Endometrial microvascular endothelial cells (primary cell): ENCODE measurements around the gene ERCC2. TPM values are rescaled to one million over a fixed set of nuclear protein-coding genes. Genes with fewer than 3 reads are reported as not detected.
"Not testable (repeated sequence)": the region's sequence is repeated elsewhere in the genome, so short reads cannot be mapped to it uniquely, and the experiment has no call there.

Experiments used
- in situ Hi-C: cut with HindIII; loops from 2 replicates; pipeline ENCODE4 v1.10.0; 2017; ENCODE audit warnings: low sequenced_read_pairs, low pct_unique_long_range_greater_than_20kb; ENCODE audit errors: inconsistent ontology term
- total RNA-seq: library from RNA; depleted of rRNA; stranded (reverse); fragments of >200 nt; gene quantifications from one replicate; pipeline ENCODE4 v1.2.3, GENCODE V29; 2015; ENCODE audit errors: inconsistent ontology term

Gene ERCC2
- 73.3 TPM for total RNA-seq

DNA sequence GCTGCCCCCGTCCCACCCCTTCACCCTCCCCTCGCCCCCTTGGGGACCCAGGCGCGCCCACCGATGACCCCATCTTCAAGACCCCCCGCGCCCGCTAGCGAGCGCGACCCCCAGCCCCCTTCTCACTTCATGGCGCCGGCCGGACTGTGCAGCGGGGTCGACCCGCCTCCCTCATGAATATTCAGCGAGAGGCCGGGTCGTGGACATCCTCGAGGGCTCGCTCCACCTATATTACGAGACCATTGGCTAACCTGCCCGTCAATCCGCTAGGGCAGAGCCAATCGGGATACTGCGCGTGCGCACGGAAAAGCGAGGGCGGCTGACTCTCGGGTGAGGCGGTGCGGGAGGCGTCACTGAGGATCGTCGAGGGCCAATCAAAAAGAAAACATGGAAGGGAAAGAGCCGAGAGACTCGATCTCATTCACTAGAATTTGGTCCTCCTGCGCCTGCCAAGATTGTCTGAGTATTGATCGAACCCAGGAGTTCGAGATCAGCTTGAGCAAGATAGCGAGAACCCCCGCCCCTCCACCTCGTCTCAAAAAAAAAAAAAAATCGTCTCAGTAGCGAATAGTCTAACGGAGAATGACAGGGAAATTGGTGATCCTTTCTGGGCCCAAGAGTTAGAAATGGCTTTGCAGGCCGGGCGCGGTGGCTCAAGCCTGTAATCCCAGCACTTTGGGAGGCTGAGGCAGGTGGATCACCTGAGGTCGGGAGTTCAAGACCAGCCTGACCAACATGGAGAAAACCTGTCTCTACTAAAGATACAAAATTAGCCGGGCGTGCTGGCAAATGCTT lies at the start of gene ERCC2:
Gene ERCC2, minus strand, starts transcription at position 164 of the 795 bp plus-strand sequence. Its CDS starts 33 bp downstream, at position 131.
- in situ Hi-C loops: no loop called here

GRCh38 chr19:45419895-45420294 lies 49.5 kb upstream of the ERCC2 start:
- in situ Hi-C loops: no loop called here

DNA sequence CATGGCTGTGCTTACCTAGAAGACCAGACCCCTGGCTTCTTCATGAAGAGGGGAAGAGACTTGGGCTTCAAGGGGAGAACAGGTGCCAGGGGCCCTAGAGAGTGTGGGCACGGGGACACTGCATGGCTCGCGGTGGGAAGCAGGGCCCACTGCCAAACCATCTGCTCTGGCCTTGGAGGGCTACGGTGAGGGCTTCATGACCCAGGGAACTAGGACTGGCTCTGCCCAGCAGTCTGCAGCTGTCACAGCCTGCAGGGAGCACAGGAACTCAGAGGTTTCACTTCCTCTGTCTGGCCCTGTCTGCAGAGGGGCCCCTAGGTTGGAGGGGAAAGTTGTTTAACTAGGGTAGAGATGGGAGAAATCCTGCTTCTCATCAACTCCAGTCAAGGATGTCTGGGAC lies 49.0 kb upstream of the ERCC2 start:
- in situ Hi-C loops: no loop called here

GRCh38 chr19:45418802-45419201 lies 48.4 kb upstream of the ERCC2 start:
- in situ Hi-C loops: no loop called here

GRCh38 chr19:45417151-45417550 lies 46.8 kb upstream of the ERCC2 start:
- in situ Hi-C loops: no loop called here

DNA sequence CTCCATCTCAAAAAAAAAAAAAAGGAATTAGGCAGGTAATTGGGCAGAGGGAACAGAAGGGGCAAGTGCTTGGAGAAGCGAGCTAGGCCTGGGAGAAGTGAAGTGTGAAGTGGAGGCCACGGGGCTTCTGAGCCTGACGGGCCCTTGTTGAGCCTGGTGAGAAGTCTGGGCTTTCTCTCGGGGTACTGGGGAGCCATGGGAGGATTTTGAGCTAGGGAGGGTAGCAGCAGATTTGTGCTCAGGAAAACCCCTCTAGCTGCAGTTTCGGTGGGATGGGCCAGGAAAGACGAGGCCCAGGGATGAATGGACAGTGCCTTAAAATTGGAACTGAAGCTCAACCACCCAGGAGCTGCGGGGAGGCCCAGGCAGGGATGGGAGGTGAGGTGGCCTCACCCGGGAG lies 44.1 kb upstream of the ERCC2 start:
- in situ Hi-C loops: no loop called here

DNA sequence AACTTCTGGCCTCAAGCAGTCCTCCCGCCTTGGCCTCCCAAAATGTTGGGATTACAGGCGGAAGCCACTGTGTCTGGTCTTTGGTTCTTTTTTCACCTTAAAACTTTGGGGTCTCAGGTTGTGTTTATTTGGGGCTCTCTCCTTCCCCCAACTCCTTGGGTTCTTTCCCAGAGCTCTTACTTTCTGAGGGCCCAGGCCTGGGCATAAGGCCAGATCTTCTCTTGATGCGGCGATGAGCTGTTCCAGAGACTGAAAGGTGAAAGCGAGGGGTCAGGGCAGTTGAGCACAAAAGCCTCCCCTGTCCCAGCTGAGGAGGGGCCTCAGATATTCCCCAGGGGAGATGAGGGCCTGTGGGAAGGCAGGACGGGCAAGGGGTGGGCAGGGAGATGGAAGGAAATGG lies 43.1 kb upstream of the ERCC2 start:
- in situ Hi-C loops: no loop called here

- in situ Hi-C loops: not testable (repeated sequence)
These were observed 40.0 kb upstream of the ERCC2 start for GRCh38 chr19:45410330-45410729.

DNA sequence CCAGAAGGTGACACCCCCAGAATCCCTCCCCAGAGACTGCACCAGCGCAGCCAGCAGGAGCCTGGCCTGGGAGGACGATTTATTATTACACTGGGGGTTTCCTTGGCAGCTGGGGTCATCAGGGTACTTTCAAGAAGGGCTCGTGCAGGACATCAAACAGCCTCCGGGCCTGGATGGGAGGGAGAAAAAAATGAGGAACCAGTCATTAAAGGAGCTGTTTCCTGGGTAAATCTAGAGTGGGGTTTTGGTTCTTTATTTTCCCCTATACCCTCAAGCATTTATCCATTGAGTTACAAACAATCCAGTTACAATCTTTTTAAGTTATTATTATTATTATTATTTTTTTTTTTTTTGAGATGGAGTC lies 39.2 kb upstream of the ERCC2 start:
- in situ Hi-C loops: no loop called here

- in situ Hi-C loops: no loop called here
These were observed 38.6 kb upstream of the ERCC2 start for GRCh38 chr19:45408830-45409556.

DNA sequence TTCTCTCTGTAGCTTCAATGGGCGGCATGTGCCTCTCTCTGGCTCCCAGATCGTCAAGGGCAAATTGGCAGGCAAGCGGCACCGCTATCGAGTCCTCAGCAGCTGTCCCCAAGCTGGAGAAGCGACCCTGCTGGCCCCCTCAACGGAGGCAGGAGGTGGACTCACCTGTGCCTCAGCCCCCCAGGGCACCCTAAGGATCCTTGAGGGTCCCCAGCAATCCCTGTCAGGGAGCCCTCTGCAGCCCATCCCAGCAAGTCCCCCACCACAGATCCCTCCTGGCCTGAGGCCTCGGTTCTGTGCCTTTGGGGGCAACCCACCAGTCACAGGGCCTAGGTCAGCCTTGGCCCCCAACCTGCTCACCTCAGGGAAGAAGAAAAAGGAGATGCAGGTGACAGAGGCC lies 37.7 kb upstream of the ERCC2 start:
- in situ Hi-C loops: no loop called here

DNA sequence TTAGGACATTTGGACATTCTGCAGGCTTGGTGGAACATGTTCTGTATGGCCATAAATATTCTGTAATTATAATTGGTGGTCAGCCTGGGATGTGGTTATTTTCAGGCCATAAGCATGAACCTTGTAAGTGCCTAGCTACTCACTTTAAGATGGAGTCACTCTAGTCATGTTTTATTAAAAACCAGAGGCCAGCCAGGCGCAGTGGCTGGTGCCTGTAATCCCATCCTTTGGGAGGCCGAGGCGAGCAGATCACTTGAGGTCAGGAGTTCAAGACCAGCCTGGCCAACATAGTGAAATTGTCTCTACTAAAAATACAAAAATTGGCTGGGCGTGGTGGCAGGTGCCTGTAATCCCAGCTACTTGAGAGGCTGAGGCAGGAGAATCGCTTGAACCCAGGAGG lies 37.2 kb upstream of the ERCC2 start:
- in situ Hi-C loops: not testable (repeated sequence)

GRCh38 chr19:45407091-45407375 lies 36.7 kb upstream of the ERCC2 start:
- in situ Hi-C loops: no loop called here

DNA sequence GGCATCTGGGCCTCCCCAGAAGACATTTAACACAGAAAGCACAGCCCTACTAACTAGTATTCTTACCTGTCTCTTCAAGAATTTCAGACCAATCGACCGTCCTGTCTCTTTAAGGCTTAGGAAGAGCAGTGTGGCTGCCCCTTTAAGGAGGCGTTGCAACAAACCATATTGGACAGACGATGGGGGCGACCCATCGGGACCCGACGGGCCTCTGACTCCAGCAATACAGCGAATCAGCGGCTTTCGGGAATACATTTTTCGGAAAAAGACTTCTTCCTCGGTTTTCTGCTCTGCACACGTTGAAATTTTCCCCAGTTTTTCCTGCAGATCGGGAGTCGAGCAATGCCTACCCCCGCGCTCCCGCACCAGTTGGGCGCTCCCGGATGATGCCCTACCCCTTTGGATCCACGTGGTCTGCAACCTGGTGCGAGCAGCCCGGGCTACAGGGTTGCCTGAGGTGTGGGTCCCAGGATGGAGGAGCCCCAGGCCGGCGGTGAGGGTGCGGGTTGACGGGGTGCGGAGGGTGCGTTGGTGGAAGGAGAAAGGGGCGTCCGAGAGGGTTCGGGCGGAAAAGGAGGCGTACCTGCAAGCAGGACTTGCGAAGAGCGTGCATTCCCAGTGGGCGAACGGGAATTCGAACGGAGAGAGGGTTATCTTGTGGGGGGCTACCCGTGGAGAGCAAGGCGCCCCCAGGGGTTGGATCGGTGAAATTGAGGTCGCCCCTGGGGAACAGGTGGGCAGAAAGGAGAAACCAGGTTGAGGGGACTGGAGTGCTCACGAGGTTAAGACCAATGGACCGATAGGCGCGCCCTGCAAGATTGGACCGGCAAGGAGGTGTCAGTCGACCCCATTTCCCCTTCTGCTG lies 36.1 kb upstream of the ERCC2 start, which contains the start of gene POLR1G:
Gene POLR1G, plus strand, starts transcription at position 419 of the 865 bp plus-strand sequence. Its CDS starts 53 bp downstream, at position 472.
- in situ Hi-C loops: no loop called here

DNA sequence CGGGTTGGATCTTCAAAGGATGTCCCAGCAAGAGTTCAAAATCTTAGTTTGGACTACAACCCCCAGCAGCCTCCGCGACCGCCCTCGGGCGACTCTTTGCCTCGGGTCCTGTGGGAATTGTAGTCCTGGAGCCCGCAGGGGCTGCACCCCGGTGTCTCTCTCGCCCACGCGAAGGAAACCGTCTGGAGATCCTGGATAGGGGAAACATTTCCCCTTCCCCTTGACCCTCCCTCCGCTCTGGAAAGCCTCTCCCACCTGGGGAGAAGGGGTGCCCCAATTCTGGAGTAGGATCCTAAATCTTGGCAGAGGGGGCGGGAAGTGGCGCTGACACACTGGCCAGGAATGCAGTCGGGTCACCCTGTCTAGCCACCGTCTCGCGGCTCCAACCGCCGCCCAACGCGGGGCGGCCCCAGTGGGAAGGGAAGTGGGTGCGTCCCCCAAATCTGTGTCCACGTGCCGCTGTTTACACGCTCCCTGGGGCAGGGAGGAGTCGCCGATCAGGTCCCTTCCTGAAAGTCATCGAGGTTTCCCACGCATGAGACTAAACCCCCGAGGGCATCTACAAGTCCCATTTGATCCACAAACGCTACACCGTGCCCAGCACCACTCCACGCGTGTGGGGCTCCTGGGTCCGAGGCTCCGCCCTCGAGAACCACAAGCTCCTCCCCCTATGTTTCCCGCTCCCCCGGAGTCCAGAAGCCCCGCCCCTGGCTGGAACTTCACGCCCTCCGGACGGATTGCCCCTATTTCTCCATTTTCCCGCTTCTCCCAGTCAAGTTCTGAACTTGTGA lies 35.3 kb upstream of the ERCC2 start:
- in situ Hi-C loops: no loop called here

- in situ Hi-C loops: no loop called here
These were observed 34.4 kb upstream of the ERCC2 start, which contains the start of gene PPP1R13L for GRCh38 chr19:45404557-45405434. Gene PPP1R13L (minus strand): TSS chr19:45405069. CDS start chr19:45398318, 6,751 bp downstream.

DNA sequence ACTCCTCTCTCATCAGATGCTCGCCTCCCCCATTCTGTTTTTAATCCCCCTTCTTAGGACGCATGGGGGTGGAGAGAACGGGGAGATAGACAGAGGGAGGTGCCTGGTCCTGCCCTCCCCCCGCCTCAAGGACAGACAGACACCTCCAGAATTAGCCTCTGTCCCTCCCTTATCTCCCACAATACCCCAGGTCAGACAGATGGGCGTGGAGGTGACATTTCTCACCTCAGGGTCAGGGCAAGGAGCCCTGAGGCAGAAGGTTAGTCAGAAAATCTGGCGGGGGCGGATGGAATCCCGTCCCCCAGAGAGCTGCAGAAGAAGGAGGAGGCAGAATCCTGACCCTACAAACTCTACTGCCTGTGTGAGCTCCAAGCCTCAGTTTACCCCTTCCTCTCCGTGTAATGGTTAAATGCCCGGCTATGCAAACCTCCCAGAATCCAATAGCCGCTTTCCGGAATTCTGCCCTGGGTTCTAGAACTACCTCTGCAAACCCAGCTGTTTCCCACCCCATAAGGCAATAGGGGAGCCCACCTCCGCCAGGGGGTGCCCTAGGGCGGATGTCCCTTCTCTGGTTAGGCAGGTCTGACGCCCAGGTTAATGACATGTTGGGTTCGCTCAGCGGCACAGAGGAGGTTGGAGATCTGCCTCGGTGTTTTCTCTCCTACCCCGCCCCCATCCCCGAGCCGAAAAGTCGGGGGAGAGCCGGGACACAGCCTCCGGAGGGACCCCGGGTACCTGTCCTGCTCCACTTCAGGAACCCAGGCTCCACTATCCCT lies 33.6 kb upstream of the ERCC2 start:
- in situ Hi-C loops: no loop called here
